Keratinocyte (primary cell): ENCODE measurements around the gene KIF25. TPM values are rescaled to one million over a fixed set of nuclear protein-coding genes. Genes with fewer than 3 reads are reported as not detected.

Experiments used
- DNase-seq: peaks from one replicate; pipeline ENCODE4 v3.0.0-alpha.2; 2011; ENCODE audit warnings: low read depth, missing footprints, low spot score
- FAIRE-seq: peaks from 2 replicates; lab custom pipeline; 2011; peaks lifted over from hg19 to GRCh38; lab: Jason Lieb, UNC
- H2AFZ ChIP-seq: 2 replicates; pipeline ENCODE4 v1.6.0; 2012; ENCODE audit warnings: low read length, control low read depth, inconsistent platforms; ENCODE audit not compliant: control insufficient read depth
- H3K27ac ChIP-seq: 2 replicates; pipeline ENCODE4 v1.5.1; 2011; ENCODE audit warnings: low read length; ENCODE audit not compliant: control insufficient read depth, insufficient read depth
- H3K27me3 ChIP-seq: 3 replicates; pipeline ENCODE4 v1.6.0; 2011; ENCODE audit warnings: low read length; ENCODE audit not compliant: control insufficient read depth, insufficient read depth; ENCODE audit errors: extremely low read depth
- H3K36me3 ChIP-seq, 2 experiments: 2 replicates in 1 of 2; 3 replicates in 1 of 2; pipeline ENCODE4 v1.5.1; 2011; ENCODE audit warnings: low read length in 2 of 2, mild to moderate bottlenecking in 1 of 2; ENCODE audit not compliant: control insufficient read depth in 2 of 2, insufficient read depth in 2 of 2; ENCODE audit errors: extremely low read depth in 1 of 2
- H3K4me1 ChIP-seq: 3 replicates; pipeline ENCODE4 v1.5.1; 2011; ENCODE audit warnings: low read length; ENCODE audit not compliant: control insufficient read depth, insufficient read depth; ENCODE audit errors: extremely low read depth
- H3K4me2 ChIP-seq: 3 replicates; pipeline ENCODE4 v1.6.0; 2011; ENCODE audit warnings: low read depth, low read length; ENCODE audit not compliant: control insufficient read depth, insufficient read depth; ENCODE audit errors: extremely low read depth
- H3K4me3 ChIP-seq, 3 experiments: fragments of 200-600 bp in 1 of 3; sonication (generic) in 1 of 3; 2 replicates in 2 of 3; 3 replicates in 1 of 3; pipeline ENCODE4 v1.5.1; 2011 to 2016; ENCODE audit warnings: low read length in 3 of 3, mild to moderate bottlenecking in 3 of 3, control low read depth in 2 of 3, inconsistent platforms in 1 of 3, low read depth in 1 of 3, mixed read lengths in 1 of 3, mixed run types in 1 of 3, moderate library complexity in 1 of 3; ENCODE audit not compliant: control insufficient read depth in 2 of 3, insufficient read depth in 2 of 3; ENCODE audit errors: extremely low read depth in 1 of 3
- H3K79me2 ChIP-seq: 2 replicates; pipeline ENCODE4 v1.6.0; 2012; ENCODE audit warnings: low read length; ENCODE audit not compliant: control insufficient read depth, insufficient read depth
- H3K9ac ChIP-seq: 3 replicates; pipeline ENCODE4 v1.6.0; 2011; ENCODE audit warnings: low read length; ENCODE audit not compliant: control insufficient read depth, insufficient read depth; ENCODE audit errors: extremely low read depth
- H3K9me1 ChIP-seq: 3 replicates; pipeline ENCODE4 v1.6.0; 2011; ENCODE audit warnings: low read length; ENCODE audit not compliant: control insufficient read depth, insufficient read depth; ENCODE audit errors: extremely low read depth
- H3K9me3 ChIP-seq: 2 replicates; pipeline ENCODE4 v1.5.1; 2012; ENCODE audit warnings: low read depth, low read length; ENCODE audit not compliant: control insufficient read depth
- H4K20me1 ChIP-seq: 3 replicates; pipeline ENCODE4 v1.6.0; 2011; ENCODE audit warnings: low read length; ENCODE audit not compliant: control insufficient read depth, insufficient read depth; ENCODE audit errors: extremely low read depth
- EZH2 ChIP-seq: IDR thresholded peaks from one replicate; pipeline ENCODE4 v1.6.1; 2012; ENCODE audit warnings: inconsistent platforms, mild to moderate bottlenecking, low read length, moderate library complexity
- dilution Hi-C: fragments of 300-500 bp; cut with MboI; formaldehyde crosslinking; loops from one replicate; pipeline ENCODE4 v1.7.0; 2020; ENCODE audit warnings: low sequenced_read_pairs; ENCODE audit not compliant: extremely low pct_ligation_motif_present
- polyA plus RNA-seq, 5 experiments: library from polyadenylated mRNA; depleted of rRNA in 3 of 5; stranded (reverse) in 3 of 5; stranded (forward) in 1 of 5; unstranded in 1 of 5; fragments of >200 nt; gene quantifications; 1 replicate in 1 of 5; 2 replicates in 3 of 5; 3 replicates in 1 of 5; pipeline versions ENCODE4 v1.2.1 to v1.2.3, GENCODE V29; 2011 to 2012; ENCODE audit warnings: missing spikeins in 2 of 5, low read depth in 1 of 5, low replicate concordance in 1 of 5
- TF ChIP-seq, protein P1 (sequence below), 3 experiments: IDR thresholded peaks in 1 of 3; conservative IDR thresholded peaks in 1 of 3; optimal IDR thresholded peaks in 1 of 3; 2 replicates in 2 of 3; 3 replicates in 1 of 3; pipeline versions ENCODE3 to v1.5.1; 2011; ENCODE audit warnings: low read length in 3 of 3, mild to moderate bottlenecking in 3 of 3, moderate library complexity in 2 of 3, control low read depth in 1 of 3, inconsistent platforms in 1 of 3; ENCODE audit not compliant: insufficient read depth in 2 of 3; ENCODE audit errors: extremely low read depth in 1 of 3

Gene KIF25
- polyA plus RNA-seq, 1 donor (not counting 4 experiments of a cell fraction or from before 2014, with no cell fraction given) = not detected

GRCh38 chr6:168011291-168011690, 13.8 kb downstream of the KIF25 start:
- Histone ChIP-seq H3K36me3 (no peaks in the 10 kb centered on the region), H3K27me3 (peaks cover 29% of the 10 kb centered on the region), H3K4me2 (no peak overlapping the region), H4K20me1 (no peaks in the 10 kb centered on the region), H3K27ac (no peak overlapping the region), H2AFZ (no peak overlapping the region), H3K9me1 (no peaks in the 10 kb centered on the region), H3K9ac (no peak overlapping the region), H3K79me2 (no peaks in the 10 kb centered on the region), H3K9me3 (peaks cover 22% of the 10 kb centered on the region), H3K4me3 (no peak overlapping the region), H3K4me1 (peaks cover 8% of the 10 kb centered on the region)
- dilution Hi-C loops = no loop called here
- no peak for FAIRE-seq
- TF ChIP-seq, protein P1, sequence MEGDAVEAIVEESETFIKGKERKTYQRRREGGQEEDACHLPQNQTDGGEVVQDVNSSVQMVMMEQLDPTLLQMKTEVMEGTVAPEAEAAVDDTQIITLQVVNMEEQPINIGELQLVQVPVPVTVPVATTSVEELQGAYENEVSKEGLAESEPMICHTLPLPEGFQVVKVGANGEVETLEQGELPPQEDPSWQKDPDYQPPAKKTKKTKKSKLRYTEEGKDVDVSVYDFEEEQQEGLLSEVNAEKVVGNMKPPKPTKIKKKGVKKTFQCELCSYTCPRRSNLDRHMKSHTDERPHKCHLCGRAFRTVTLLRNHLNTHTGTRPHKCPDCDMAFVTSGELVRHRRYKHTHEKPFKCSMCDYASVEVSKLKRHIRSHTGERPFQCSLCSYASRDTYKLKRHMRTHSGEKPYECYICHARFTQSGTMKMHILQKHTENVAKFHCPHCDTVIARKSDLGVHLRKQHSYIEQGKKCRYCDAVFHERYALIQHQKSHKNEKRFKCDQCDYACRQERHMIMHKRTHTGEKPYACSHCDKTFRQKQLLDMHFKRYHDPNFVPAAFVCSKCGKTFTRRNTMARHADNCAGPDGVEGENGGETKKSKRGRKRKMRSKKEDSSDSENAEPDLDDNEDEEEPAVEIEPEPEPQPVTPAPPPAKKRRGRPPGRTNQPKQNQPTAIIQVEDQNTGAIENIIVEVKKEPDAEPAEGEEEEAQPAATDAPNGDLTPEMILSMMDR (optimal IDR thresholded peaks at IDR 0.05 in 1 of 3, IDR thresholded peaks at IDR 0.05 in 1 of 3, conservative IDR thresholded peaks at IDR 0.05 in 1 of 3; ENCODE audit: extremely low read depth in 1 of 3, insufficient read depth in 2 of 3, low read length in 3 of 3) = no peak
- no peak for TF ChIP-seq EZH2
- DNase-seq = no peak

DNA sequence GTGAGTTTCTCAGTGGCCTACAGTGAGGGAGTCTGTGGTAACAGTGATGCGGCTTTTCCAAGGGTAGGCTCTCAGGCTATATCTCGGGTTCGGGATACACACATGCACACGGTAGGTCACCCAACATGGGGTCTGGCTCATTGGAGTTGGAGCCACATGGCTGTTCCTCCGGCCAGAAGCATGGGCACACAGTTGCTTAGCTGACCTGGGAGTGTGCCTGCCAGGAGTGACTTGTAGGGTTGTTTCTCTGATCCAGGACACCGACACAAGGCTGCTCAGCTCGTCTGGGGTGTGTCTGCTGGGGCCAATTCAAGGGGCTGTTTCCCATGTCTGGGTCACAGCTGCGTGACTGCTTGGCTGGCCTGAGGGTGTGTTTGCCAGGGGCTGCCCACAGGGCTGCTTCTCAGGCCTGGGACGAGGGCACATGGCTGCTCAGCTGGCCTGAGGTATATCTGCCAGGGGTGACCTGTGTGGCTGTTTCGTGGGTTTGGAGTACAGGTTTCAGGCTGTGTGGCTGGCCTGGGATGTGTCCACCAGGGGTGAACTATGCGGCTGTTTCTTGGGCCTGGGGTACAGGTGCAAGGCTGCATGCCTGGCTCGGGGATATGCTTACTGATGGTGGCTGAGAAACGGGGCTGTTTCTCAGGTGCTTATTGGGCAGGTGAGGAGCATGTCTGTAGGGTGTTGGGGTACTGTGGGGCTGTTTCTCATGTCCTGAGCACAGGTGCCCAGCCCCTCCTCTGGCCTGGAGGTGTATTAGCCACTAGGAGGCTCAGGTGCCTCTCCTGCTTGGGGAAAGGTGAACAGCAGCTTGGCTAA, 15.2 kb downstream of the KIF25 start:
- TF ChIP-seq, protein P1 (optimal IDR thresholded peaks at IDR 0.05 in 1 of 3, IDR thresholded peaks at IDR 0.05 in 1 of 3, conservative IDR thresholded peaks at IDR 0.05 in 1 of 3; ENCODE audit: extremely low read depth in 1 of 3, insufficient read depth in 2 of 3, low read length in 3 of 3) = no peak
- no peak for TF ChIP-seq EZH2
- Histone ChIP-seq H3K79me2 (no peaks in the 10 kb centered on the region), H4K20me1 (no peaks in the 10 kb centered on the region), H3K4me3 (no peak overlapping the region), H3K9me3 (peaks cover 22% of the 10 kb centered on the region), H3K36me3 (no peaks in the 10 kb centered on the region), H3K9ac (no peak overlapping the region), H3K4me1 (peaks cover 12% of the 10 kb centered on the region), H3K27me3 (peaks cover 40% of the 10 kb centered on the region), H3K9me1 (no peaks in the 10 kb centered on the region), H3K27ac (no peak overlapping the region), H3K4me2 (no peak overlapping the region), H2AFZ (no peak overlapping the region)
- no peak for DNase-seq
- no peak for FAIRE-seq
- dilution Hi-C loops = no loop called here
